BE2C (cell line): ENCODE data around the gene CTNNB1.

Experiments
- DNase-seq: peaks from one replicate; pipeline ENCODE4 v3.0.0-alpha.2; 2020
- H3K27me3 ChIP-seq: fragments of 250-450 bp; sonication (Bioruptor Pico); 2 replicates; pipeline ENCODE4 v1.5.1; 2020; ENCODE audit warnings: mild to moderate bottlenecking
- H3K36me3 ChIP-seq: fragments of 250-450 bp; sonication (Bioruptor Pico); 2 replicates; pipeline ENCODE4 v1.5.1; 2020; ENCODE audit warnings: mild to moderate bottlenecking
- H3K4me1 ChIP-seq: fragments of 250-450 bp; sonication (Bioruptor Pico); 2 replicates; pipeline ENCODE4 v1.5.1; 2020
- H3K4me3 ChIP-seq: 2 replicates; pipeline ENCODE4 v1.5.1; 2011; ENCODE audit warnings: low read depth, low read length
- H3K9me3 ChIP-seq: fragments of 250-450 bp; sonication (Bioruptor Pico); 2 replicates; pipeline ENCODE4 v1.5.1; 2020
- TF ChIP-seq, protein P1 (sequence below): IDR thresholded peaks from 2 replicates; pipeline ENCODE4 v1.5.1; 2012; ENCODE audit warnings: mild to moderate bottlenecking, low read depth, low read length

The CTNNB1 gene

DNA sequence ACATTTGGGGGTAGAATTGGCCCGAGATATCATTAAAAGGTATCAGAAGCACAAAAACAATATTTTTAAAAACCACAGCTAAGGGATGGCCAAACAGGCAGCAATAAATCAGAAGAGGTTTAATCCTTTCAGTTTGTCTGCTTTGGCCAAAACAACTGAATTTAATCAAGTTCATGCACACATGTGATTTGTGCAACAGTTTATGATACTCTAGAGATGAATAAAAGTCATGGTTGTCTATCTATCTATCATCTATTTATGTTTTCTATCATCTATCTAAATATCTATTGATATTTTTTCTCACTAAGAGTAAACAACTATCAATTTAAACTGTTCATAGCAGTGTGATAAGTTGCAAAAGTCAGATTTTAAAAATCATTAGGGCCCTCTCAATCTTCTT lies 13.0 kb upstream of the CTNNB1 start:
- no peak for DNase-seq
- Histone ChIP-seq H3K4me1 (no peaks in the 10 kb centered on the region), H3K4me3 (no peak overlapping the region), H3K9me3 (no peaks in the 10 kb centered on the region), H3K27me3 (no peaks in the 10 kb centered on the region), H3K36me3 (no peaks in the 10 kb centered on the region)
- TF ChIP-seq, protein P1, sequence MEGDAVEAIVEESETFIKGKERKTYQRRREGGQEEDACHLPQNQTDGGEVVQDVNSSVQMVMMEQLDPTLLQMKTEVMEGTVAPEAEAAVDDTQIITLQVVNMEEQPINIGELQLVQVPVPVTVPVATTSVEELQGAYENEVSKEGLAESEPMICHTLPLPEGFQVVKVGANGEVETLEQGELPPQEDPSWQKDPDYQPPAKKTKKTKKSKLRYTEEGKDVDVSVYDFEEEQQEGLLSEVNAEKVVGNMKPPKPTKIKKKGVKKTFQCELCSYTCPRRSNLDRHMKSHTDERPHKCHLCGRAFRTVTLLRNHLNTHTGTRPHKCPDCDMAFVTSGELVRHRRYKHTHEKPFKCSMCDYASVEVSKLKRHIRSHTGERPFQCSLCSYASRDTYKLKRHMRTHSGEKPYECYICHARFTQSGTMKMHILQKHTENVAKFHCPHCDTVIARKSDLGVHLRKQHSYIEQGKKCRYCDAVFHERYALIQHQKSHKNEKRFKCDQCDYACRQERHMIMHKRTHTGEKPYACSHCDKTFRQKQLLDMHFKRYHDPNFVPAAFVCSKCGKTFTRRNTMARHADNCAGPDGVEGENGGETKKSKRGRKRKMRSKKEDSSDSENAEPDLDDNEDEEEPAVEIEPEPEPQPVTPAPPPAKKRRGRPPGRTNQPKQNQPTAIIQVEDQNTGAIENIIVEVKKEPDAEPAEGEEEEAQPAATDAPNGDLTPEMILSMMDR = no peak

DNA sequence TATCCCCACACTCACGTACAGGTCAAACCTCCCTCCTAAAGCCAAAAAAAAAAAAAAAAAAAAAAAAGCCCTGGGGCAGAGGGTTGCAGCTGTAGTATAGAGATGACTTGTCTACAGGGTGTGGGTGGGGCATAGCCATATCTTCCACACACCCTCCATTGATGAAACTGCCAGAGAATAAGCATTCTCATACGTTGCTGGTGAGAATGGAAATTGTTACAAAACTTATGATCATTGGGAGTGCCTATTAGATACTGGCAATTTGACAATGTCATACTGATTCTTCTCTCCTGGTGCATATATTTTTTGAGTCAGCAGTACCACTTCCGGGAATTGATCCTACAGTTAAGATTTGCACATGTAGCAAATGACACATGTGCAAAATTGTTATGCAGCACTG lies 11.0 kb upstream of the CTNNB1 start:
- TF ChIP-seq, protein P1 = no peak

DNA sequence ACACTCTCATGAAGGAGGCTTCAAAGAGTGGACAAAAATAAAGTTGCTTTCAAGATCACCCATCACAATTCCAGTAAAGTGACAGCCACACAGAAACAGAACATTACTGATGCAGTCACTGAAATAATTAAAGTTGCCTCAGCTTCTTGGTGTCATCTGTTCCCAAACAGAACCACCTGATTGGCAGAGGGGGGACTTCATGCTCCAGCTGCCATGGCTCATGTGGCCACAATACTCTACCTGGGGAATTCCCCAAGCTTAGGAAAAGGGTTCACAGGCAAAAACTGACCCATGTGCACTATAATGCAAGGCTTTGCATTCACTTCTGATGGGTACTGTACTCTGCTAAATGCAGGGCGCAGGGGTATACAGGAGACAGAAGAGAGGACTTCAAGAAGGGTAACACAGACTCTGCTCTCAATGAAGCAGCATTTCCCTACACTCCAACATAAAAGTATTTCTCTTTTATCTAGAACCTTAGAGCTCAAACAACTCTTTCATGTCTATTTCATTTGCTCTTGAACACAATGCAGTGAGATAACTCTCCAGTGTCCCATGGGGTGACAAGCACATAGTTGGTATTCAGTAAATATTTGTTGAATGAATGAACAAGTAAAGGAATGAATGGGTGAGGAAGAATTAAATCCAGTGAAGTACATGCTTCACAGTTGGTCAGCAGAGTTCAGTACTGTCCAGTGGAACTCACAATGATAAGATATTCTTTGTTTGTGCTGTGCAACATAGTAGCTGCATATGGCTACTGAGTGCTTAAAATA lies 8.6 kb upstream of the CTNNB1 start:
- Histone ChIP-seq H3K27me3 (no peaks in the 10 kb centered on the region), H3K4me3 (no peak overlapping the region), H3K9me3 (no peaks in the 10 kb centered on the region), H3K4me1 (no peaks in the 10 kb centered on the region), H3K36me3 (no peaks in the 10 kb centered on the region)
- TF ChIP-seq, protein P1 = no peak
- no peak for DNase-seq

More for the DNA sequence above, 11.0 kb upstream of the CTNNB1 start:
- Histone ChIP-seq H3K4me3 (no peak overlapping the region), H3K4me1 (no peaks in the 10 kb centered on the region), H3K27me3 (no peaks in the 10 kb centered on the region), H3K36me3 (no peaks in the 10 kb centered on the region), H3K9me3 (no peaks in the 10 kb centered on the region)
- no peak for DNase-seq

DNA sequence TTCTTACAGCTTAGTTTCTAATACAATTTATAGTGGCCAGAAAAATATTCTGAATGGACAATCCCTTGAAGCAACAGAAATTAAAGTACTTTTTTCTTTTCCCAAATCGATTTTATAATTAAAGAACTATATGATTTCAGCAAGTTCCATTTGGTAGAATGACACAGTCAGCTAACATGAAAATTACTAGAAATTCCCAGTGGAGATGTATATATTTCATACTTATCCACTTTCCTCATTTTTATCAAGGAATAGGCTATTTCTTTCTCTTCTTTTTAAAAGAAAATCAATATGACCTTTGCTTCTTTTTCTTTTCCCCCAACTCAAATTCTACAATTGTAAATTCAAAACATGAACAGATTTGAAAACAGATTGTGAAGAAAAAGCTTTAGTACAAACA lies 6.4 kb upstream of the CTNNB1 start:
- DNase-seq = no peak
- no peaks in the 10 kb centered on the region for H3K36me3 ChIP-seq
- H3K4me3 ChIP-seq = no peak overlapping the region
- no peaks in the 10 kb centered on the region for H3K4me1 ChIP-seq
- H3K9me3 ChIP-seq = no peaks in the 10 kb centered on the region
- H3K27me3 ChIP-seq = no peaks in the 10 kb centered on the region
- TF ChIP-seq, protein P1 = no peak

DNA sequence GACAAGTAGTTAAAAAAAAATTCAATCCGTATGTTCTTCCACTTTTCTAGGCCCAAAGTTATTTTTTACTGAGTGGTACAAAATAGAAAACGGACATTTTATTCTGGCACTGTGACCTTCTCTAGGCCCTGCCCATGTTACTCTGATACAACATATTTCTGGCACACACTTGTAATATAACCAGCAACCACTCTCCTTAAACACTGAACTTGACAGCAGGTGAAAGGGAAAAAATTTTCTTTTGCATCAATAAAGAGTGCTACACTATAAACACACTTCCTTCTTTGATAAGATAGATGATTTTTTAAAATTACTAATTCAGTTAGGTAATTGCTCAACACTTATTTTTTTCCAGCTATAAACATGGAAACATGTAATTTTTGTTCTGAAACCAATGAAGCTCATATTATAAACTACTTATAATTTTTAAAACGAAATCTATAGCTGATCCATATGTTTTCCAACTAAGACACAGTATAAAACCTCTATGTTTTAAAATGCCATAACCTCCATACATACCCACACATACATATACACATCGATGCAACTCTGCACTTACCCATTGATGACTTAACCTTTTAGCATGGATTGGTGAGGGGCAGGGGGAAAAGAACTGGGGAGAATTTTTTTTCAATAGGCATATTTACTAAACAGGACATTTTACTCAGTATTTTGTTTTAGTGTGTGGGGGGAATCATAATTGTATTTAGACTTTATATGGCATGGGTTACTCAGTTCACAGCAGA lies 5.3 kb upstream of the CTNNB1 start:
- no peaks in the 10 kb centered on the region for H3K36me3 ChIP-seq
- no peaks in the 10 kb centered on the region for H3K27me3 ChIP-seq
- no peaks in the 10 kb centered on the region for H3K4me1 ChIP-seq
- no peak for DNase-seq
- no peaks in the 10 kb centered on the region for H3K9me3 ChIP-seq
- TF ChIP-seq, protein P1 = no peak
- no peak overlapping the region for H3K4me3 ChIP-seq

DNA sequence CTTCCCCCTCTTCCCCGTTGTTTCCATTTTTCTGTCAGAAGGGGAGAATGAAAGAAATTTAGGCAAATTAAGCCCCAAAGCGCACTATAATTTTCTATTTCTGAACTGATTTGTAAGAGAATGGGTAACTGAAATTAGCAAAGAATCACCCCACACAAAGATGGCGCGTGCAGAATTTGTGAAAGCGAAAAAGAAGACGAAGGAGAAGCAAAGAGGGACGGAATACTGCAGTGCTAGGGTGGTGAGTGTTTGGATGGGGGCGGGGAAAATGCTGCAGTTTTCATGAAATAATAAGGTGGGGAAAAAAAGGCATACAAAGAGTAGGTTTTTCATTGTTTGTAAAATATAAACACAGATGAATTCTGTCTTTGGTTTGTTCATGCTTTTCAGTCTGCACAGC lies 4.6 kb upstream of the CTNNB1 start:
- H3K27me3 ChIP-seq = no peaks in the 10 kb centered on the region
- no peak overlapping the region for H3K4me3 ChIP-seq
- TF ChIP-seq, protein P1 = no peak
- no peak for DNase-seq
- H3K4me1 ChIP-seq = no peaks in the 10 kb centered on the region
- H3K9me3 ChIP-seq = no peaks in the 10 kb centered on the region
- H3K36me3 ChIP-seq = no peaks in the 10 kb centered on the region
